ENCODE data around the gene PCARE.
"Not testable (repeated sequence)": the region's sequence is repeated elsewhere in the genome, so short reads cannot be mapped to it uniquely, and the experiment has no call there.

Gene PCARE

GRCh38 chr2:29090311-29090710 lies 16.0 kb upstream of the PCARE start:
- DNase-seq = not testable (repeated sequence)

DNA sequence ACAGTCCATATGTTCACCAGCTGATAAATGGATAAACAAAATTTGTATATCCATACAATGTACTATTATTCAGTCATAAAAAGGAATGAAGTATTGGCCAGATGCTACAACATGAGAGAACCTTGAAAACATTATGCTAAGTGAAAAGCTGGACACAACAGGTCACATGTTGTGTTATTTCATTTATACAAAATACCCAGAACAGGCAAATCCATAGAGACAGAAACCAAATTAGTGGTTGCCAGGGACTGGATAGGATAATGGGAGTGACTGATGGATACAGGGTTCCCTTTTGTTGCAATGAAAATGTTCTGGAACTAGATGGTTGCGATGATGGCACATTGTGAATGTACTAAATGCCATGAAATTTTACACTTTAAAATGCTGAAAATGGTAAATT lies 10.2 kb upstream of the PCARE start:
- DNase-seq = no peak

- DNase-seq = no peak
These were observed 8.6 kb upstream of the PCARE start for GRCh38 chr2:29082804-29083495.

GRCh38 chr2:29080886-29081743 lies 6.8 kb upstream of the PCARE start:
- no peak for DNase-seq

DNA sequence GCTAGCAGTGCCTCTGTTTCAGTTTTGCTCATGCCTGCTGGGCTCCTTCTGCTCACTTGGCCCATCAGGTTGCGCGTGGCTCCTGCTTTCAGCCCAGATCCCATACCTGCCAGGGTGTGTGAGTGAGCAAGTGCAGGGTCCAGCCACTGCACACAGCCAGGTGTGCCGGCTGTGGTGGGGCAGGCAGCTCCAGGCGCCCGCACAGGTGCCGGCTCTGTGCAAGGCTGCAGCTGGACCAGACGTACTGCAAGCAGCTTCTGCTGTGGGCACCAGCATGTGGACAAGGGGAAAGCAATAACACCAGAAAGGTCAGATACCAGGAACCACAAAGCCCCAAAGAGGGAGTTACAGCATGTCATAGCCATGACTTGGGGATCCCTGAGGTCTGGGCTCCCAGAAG lies 5.6 kb upstream of the PCARE start:
- no peak for DNase-seq

- no peak for DNase-seq
These were observed 1.8 kb upstream of the PCARE start for GRCh38 chr2:29075894-29076705.

- no peak for DNase-seq
These were observed 390 bp downstream of the PCARE start for GRCh38 chr2:29073933-29074332.

DNA sequence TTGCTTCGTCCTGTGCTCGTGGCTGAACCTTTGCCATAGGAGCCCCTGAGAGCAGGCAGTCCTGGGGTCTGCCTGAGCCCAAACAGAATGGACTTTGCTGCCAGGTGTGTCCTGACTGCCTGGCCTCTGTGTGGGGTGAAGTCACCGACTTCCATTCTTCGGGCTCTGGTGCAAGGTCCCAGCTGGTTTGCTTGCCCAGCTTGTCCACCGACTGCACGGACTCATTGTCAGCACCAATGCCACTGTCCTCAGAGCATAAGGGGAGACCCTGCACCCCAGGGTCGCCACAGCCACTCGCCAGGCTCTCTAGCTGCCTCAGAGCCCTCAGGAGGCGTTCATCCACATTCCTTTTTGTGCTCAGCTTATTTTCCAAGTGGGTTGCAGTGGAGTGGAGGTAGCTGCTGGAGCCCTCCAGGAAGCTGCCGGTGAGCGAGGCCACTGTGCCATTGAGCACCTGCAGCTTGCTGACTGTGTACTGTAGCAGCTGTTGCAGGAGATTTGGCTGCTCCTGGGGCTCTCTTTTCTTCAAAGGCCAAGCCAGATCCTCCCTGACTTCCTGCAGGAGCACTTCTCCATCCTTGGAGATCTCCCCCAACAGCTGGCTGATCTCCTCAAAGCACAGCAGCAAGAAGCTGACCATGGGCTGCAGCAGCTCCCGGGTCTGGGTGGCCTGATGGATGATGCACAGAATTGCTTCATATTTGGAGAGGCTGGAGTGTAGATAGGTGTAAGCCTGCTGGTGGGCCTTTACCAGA lies 1.2 kb downstream of the PCARE start:
- DNase-seq = no peak

GRCh38 chr2:29072251-29072650 lies 2.1 kb downstream of the PCARE start:
- DNase-seq = no peak

DNA sequence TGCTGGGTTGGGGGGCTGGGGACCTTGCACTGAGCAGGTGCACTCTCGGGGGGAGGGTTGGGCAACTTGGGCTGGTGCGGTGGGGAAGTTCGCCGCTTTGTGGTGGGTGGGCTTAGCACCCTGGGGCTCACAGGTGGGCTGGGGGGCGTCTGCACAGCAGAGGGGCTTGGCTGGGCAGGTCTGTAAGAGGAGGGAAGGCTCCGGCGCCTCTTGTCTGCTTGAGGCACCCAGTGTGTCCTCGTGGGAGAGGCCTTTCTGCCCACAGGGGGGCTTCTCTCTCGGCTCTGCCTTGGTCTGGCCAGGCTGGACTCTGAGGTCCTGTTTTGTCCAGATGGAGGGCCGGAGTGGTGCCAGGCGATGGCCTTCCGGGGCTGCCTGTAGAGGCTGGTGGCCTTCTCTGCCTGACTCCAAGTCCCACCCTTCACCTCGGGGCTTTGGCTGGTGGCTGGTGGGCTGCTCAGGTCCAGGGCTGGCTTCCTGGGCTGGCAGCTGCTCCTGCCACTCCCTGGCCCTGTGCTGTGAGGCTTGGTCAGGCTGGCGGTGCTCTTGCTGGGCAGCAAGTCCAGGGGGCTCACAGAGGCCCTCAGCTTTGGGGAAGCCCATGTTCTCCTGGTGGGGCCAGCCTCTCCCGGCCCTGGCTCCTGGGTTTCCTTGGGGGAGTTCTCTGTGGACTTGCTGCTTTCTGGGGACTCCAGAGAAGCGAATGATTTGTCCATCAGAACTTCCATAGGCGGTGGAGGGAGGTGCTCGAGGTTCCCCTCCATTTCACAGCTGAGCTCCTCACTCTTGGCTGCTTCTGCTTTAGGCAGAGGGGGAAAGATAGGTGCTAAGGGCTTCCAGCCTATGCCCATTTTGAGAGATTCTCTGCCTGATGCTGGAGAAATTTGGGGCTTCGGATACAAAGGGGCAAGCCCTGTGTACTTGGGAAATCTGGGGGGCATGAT lies 3.0 kb downstream of the PCARE start:
- DNase-seq = no peak

- no peak for DNase-seq
These were observed 3.8 kb downstream of the PCARE start for GRCh38 chr2:29070526-29070925.

DNA sequence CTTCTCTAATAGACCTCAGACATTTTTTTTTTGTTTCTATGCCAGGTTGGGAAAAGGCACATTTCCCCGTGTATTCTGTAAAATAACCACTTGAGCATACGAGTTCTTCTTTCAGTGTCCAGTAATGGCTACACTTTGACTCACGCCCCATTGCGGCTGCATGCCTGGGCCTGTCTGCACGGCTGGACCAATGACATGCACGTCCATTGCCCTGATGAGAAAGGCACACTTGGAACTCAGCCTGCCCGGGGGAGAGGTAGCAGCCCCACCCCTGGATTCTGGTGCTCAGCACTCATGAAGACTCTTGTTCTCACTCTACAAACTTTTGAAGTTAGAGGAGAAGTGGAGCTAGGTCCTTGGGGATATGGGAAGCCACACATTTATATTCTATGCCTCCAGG lies 5.8 kb downstream of the PCARE start:
- DNase-seq = no peak

DNA sequence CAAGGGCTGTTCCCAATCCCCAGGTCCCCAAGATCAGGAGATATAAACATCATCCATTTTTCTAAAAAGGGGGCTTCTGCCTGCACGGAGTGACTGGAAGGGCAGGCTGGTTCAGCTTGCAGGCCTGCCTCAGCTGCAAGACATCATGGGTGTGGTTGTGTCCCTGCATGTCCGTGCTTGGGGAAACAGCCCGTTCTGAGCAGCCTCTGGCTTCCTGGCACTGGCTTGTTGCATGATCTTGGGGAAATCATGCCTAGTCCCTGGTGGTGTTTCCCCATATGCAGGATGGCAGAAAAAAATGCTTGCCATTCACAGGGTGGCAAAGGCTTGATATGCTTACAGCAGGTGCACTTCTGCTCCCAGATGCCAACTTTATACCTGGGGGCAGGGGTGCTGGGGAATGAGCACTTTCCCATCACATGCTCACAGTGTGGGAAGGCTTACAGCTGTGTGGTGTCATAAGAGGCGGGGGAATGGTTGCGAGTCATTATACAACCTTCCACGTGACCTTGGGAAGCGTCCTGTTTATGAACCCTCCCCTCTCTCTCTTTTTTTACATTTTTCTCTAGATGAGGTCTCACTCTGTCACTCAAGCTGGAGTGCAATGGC lies 7.2 kb downstream of the PCARE start:
- no peak for DNase-seq

- DNase-seq = no peak
These were observed 8.0 kb downstream of the PCARE start for GRCh38 chr2:29066271-29066860.

- DNase-seq = no peak
These were observed 9.1 kb downstream of the PCARE start for GRCh38 chr2:29065068-29065811.

DNA sequence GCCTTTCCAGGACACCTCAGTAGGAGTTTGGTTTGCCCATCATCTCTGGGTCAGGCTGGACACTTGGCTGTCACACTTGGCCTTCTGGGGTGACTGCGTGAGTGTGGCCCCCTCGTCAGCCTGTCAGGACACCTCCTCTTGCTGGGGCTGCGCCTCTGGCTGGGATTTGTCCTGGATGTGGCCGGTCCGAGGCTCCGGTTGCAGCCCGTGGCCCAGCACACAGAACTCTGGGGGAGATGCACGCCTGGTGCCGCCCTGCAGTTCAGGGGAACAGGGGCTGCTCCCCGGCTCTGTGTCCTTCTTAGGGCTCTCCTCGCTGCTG lies 9.6 kb downstream of the PCARE start:
- no peak for DNase-seq

DNA sequence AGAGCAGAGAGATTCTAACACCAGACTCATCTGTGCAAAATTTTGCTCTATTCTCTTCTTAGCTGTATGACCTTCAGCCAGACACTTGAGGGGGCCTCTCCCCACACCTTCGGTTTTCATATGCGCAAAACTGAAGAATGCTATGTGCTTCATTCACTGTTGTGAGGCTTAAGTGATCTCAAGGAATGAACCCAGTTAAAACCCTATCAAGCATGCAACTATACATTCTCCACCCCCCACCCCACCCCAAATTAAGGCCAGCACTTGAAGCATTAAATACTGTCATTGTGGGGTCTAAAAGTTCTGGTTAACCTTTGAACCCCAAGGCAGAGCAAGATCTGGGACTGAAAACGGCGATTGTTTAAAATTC lies 10.0 kb downstream of the PCARE start:
- no peak for DNase-seq

DNA sequence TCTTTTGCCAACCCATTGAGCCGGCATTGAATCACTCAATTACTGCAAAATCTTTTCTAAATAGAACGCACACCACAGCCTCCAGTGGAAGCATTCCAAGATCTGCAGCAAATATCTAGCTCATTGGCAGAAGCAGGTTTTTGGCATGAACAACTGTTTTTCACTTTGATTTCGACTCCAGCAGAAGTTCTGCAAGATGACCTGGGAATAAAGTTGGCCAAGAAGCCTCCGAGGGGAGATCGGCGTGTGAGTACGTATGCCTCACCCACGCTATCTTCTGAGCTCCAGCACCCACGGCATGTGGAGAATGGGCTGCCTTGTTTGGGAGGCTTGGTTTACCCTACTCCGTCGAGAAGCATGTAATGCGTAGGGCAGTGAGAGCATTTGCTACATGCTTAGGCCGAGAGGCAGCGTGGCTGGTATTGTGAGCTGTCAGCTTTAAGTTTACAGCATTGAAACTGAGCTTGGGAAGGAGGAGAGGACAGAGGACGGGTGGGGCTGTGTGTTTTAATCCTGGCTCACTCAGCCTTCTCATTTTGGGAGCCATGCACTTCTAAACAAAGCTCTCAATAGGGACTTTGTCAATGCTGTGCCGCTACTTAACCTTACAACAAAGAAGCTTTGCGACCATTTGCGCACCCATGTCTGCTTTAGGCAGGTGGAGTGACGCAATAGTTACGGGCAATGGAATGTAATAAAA lies 10.5 kb downstream of the PCARE start:
- no peak for DNase-seq

- DNase-seq = no peak
These were observed 11.3 kb downstream of the PCARE start for GRCh38 chr2:29063056-29063455.

DNA sequence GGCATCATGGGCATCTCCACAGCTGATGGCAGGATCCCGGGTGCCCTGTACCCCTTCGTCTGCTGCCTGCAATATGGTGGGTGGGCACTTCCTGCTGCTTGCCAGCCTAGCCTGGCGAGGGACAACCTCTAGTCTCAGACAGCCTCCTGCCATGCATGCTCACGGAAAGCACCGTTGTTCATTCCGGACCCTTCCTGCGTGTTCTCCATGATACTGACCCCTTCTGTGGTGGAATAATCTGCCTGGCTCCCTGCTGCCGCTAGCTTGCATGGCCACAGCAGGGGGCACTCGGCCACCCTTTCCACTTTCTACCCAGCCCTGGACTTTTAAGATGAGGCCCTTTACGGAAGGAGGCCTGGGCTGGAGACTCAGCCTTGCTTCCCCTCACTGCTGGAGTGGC lies 12.0 kb downstream of the PCARE start:
- DNase-seq = no peak
